BE2C (cell line): ENCODE results near the gene ATP1A1.

Source experiments
- DNase-seq: peaks from one replicate; pipeline ENCODE4 v3.0.0-alpha.2; 2020
- H3K27me3 ChIP-seq: fragments of 250-450 bp; sonication (Bioruptor Pico); 2 replicates; pipeline ENCODE4 v1.5.1; 2020; ENCODE audit warnings: mild to moderate bottlenecking
- H3K36me3 ChIP-seq: fragments of 250-450 bp; sonication (Bioruptor Pico); 2 replicates; pipeline ENCODE4 v1.5.1; 2020; ENCODE audit warnings: mild to moderate bottlenecking
- H3K4me1 ChIP-seq: fragments of 250-450 bp; sonication (Bioruptor Pico); 2 replicates; pipeline ENCODE4 v1.5.1; 2020
- H3K4me3 ChIP-seq: 2 replicates; pipeline ENCODE4 v1.5.1; 2011; ENCODE audit warnings: low read depth, low read length
- H3K9me3 ChIP-seq: fragments of 250-450 bp; sonication (Bioruptor Pico); 2 replicates; pipeline ENCODE4 v1.5.1; 2020
- TF ChIP-seq, protein P1 (sequence below): IDR thresholded peaks from 2 replicates; pipeline ENCODE4 v1.5.1; 2012; ENCODE audit warnings: mild to moderate bottlenecking, low read depth, low read length

Gene ATP1A1

DNA sequence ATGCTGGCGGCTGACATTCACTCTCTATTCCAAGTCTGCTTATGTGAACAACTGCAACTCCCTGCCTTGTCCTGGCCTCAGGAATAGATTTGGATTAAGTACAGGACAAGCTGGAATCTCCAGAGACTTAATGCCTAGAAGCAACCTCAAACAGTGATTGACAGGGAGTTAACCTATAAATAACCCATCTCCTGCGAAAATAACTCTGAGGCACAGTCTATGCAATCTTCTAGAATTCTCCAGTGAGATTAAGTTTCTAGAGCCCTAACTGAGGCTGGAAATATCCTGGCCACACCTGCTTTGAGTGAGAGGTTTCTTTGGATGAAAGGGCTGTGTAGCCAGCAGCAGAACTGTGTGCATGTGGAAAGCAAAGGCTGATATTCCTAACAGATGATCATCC, 25.3 kb upstream of the ATP1A1 start:
- H3K4me1 ChIP-seq = no peaks in the 10 kb centered on the region
- TF ChIP-seq, protein P1, sequence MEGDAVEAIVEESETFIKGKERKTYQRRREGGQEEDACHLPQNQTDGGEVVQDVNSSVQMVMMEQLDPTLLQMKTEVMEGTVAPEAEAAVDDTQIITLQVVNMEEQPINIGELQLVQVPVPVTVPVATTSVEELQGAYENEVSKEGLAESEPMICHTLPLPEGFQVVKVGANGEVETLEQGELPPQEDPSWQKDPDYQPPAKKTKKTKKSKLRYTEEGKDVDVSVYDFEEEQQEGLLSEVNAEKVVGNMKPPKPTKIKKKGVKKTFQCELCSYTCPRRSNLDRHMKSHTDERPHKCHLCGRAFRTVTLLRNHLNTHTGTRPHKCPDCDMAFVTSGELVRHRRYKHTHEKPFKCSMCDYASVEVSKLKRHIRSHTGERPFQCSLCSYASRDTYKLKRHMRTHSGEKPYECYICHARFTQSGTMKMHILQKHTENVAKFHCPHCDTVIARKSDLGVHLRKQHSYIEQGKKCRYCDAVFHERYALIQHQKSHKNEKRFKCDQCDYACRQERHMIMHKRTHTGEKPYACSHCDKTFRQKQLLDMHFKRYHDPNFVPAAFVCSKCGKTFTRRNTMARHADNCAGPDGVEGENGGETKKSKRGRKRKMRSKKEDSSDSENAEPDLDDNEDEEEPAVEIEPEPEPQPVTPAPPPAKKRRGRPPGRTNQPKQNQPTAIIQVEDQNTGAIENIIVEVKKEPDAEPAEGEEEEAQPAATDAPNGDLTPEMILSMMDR = no peak
- no peak overlapping the region for H3K4me3 ChIP-seq
- no peaks in the 10 kb centered on the region for H3K27me3 ChIP-seq
- H3K36me3 ChIP-seq = no peaks in the 10 kb centered on the region
- no peak for DNase-seq
- no peaks in the 10 kb centered on the region for H3K9me3 ChIP-seq

DNA sequence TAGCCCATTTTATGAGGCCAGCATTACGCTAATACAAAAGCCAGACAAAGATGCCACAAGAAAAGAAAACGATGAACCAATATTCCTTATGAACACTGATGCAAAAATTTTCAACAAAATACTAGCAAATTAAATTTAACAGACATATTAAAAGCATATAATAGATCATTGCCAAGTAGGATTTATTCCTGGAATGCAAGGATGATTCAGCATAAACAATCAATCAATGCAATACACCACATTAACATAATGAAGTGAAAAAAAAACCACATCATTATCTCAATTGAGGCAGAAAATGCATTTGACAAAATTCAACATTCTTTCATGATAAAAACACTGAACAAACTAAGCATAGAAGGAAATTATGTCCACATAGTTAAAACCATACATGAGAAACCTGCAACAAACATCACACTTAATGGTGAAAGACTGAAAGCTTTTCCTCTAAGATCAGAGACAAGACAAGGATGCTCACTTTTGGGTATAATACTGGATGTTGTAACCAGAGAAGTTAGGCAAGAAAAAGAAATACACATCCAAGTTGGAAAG, 22.9 kb upstream of the ATP1A1 start:
- DNase-seq = no peak
- Histone ChIP-seq H3K27me3 (no peaks in the 10 kb centered on the region), H3K4me1 (no peaks in the 10 kb centered on the region), H3K36me3 (no peaks in the 10 kb centered on the region), H3K4me3 (no peak overlapping the region), H3K9me3 (no peaks in the 10 kb centered on the region)
- TF ChIP-seq, protein P1 = no peak

DNA sequence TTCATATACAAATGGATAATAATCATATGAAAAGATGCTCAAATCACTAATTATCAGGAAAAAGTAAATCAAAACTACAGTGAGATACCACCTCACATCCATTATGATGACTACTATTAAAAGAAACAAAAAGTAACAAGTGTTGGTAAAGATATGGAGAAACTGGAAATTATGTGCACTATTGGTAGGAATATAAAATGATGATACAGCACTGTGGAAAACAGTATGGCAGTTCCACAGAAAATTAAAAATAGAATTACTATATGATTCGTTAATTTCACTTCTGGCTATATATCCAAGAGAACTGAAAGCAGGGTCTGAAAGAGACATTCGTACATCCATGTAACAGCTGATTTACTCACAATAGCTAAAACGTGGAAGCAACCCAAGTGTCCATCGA, 21.1 kb upstream of the ATP1A1 start:
- no peak overlapping the region for H3K4me3 ChIP-seq
- H3K36me3 ChIP-seq = no peaks in the 10 kb centered on the region
- TF ChIP-seq, protein P1 = no peak
- DNase-seq = no peak
- H3K4me1 ChIP-seq = no peaks in the 10 kb centered on the region
- H3K9me3 ChIP-seq = no peaks in the 10 kb centered on the region
- no peaks in the 10 kb centered on the region for H3K27me3 ChIP-seq

DNA sequence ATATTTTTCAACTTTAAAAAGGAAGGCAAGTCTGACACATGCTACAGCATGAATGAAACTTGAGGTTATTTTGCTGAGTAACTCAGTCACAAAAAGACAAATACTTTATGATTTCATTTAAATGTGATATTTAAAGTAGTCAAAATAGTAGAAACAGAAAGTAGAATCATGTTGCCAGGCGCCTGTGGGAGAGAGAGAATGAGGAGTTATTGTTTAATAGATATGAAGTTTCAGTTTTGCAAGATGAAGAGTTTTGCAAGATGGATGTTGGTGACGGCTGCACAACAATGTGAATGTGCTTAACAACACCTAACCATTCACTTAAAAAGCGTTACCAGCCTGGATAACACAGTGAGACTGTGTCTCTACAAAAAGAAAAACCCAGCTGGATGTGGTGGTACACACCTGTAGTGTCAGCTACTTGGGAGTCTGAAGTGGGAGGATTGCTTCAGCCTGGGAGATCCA, 20.7 kb upstream of the ATP1A1 start:
- Histone ChIP-seq H3K27me3 (no peaks in the 10 kb centered on the region), H3K9me3 (no peaks in the 10 kb centered on the region), H3K4me3 (no peak overlapping the region), H3K4me1 (no peaks in the 10 kb centered on the region), H3K36me3 (no peaks in the 10 kb centered on the region)
- DNase-seq = no peak
- TF ChIP-seq, protein P1 = no peak

DNA sequence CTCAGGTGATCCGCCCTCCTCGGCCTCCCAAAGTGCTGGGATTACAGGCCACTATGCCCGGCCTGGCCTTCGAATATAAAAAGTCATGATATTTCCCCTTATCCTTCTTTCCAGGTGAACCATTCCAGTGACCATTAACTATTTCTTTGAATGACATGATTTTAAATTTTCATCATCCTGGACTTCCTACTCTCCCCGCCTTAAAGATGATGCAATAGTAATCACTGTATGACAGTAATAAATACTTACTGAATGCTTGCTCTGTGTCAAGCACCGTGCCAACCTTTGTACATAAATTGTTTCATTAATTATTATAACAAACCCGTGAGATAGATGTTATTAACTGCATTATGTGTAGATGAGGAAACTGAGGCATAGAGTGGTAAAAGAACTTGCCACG, 19.9 kb upstream of the ATP1A1 start:
- H3K36me3 ChIP-seq = no peaks in the 10 kb centered on the region
- no peak for DNase-seq
- H3K4me3 ChIP-seq = no peak overlapping the region
- no peaks in the 10 kb centered on the region for H3K9me3 ChIP-seq
- no peaks in the 10 kb centered on the region for H3K27me3 ChIP-seq
- no peaks in the 10 kb centered on the region for H3K4me1 ChIP-seq
- TF ChIP-seq, protein P1 = no peak

DNA sequence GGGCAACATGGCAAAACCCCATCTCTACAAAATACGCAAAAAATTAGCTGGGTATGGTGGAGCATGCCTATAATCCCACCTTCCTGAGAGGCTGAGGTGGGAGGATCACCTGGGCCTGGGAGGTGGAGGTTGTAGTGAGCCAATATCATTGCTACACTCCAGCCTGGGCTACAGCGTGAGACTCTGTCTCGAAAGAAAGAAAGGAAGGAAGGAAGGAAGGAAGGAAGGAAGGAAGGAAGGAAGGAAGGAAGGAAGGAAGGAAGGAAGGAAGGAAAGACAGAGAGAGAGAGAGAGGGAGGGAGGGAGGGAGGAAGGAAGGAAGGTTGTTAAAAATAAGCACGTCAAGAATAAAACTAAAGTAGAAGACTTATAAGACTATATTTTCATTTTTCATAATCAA, 17.0 kb upstream of the ATP1A1 start:
- TF ChIP-seq, protein P1 = no peak
- Histone ChIP-seq H3K9me3 (no peaks in the 10 kb centered on the region), H3K4me1 (no peaks in the 10 kb centered on the region), H3K4me3 (no peak overlapping the region), H3K36me3 (no peaks in the 10 kb centered on the region), H3K27me3 (no peaks in the 10 kb centered on the region)
- no peak for DNase-seq
